Small intestine (tissue), 7 donors: ENCODE results near the gene LMBR1. TPM values are rescaled to one million over a fixed set of nuclear protein-coding genes. Genes with fewer than 3 reads are reported as not detected.
"Not testable (repeated sequence)": the region's sequence is repeated elsewhere in the genome, so short reads cannot be mapped to it uniquely, and the experiment has no call there.

Source experiments
- DNase-seq, 2 donors: peaks; one replicate each; pipeline versions ENCODE4 v3.0.0 to v3.0.0-alpha.2; 2013
- FAIRE-seq: peaks from 2 replicates; lab custom pipeline; 2012; peaks lifted over from hg19 to GRCh38; lab: Jason Lieb, UNC
- H3K27ac ChIP-seq, 3 donors: one replicate each; pipeline ENCODE4 v1.5.1; 2013; ENCODE audit warnings: low read length in 2 of 3, mild to moderate bottlenecking in 2 of 3, control low read depth in 1 of 3, inconsistent platforms in 1 of 3, low read depth in 1 of 3, moderate library complexity in 1 of 3
- H3K27me3 ChIP-seq, 3 donors: one replicate each; pipeline ENCODE4 v1.6.1; 2013; ENCODE audit warnings: low read length in 3 of 3, inconsistent platforms in 1 of 3; ENCODE audit not compliant: control insufficient read depth in 3 of 3, insufficient read depth in 3 of 3
- H3K36me3 ChIP-seq, 3 donors: one replicate each; pipeline ENCODE4 v1.6.1; 2013; ENCODE audit warnings: low read length in 3 of 3, inconsistent platforms in 1 of 3, low read depth in 1 of 3, mild to moderate bottlenecking in 1 of 3, moderate library complexity in 1 of 3; ENCODE audit not compliant: control insufficient read depth in 3 of 3, insufficient read depth in 2 of 3
- H3K4me1 ChIP-seq, 3 donors: one replicate each; pipeline ENCODE4 v1.6.1; 2013; ENCODE audit warnings: low read length in 2 of 3, inconsistent platforms in 1 of 3, low read depth in 1 of 3, mild to moderate bottlenecking in 1 of 3, moderate library complexity in 1 of 3; ENCODE audit not compliant: control insufficient read depth in 3 of 3, insufficient read depth in 2 of 3
- H3K4me3 ChIP-seq, 3 donors: one replicate each; pipeline ENCODE4 v1.5.1; 2013; ENCODE audit warnings: low read length in 3 of 3, control low read depth in 1 of 3, inconsistent platforms in 1 of 3, low read depth in 1 of 3, mild to moderate bottlenecking in 1 of 3, moderate library complexity in 1 of 3
- H3K9me3 ChIP-seq, 2 donors: one replicate each; pipeline ENCODE4 v1.6.1; 2013; ENCODE audit warnings: low read depth in 1 of 2, low read length in 1 of 2; ENCODE audit not compliant: control insufficient read depth in 2 of 2, insufficient read depth in 1 of 2
- WGBS, 3 donors: extraction: QIAGEN DNeasy Blood & Tissue Kit; methylation state at CpG; one replicate each; pipeline ENCODE4 v1.1.7; 2013; 5-methylcytosine and 5-hydroxymethylcytosine counted together
- polyA plus RNA-seq, 4 donors: library from polyadenylated mRNA; stranded (reverse) in 3 of 4; unstranded in 1 of 4; fragments of 200-250 nt in 3 of 4; fragments of 120-200 nt in 1 of 4; gene quantifications; one replicate each; pipeline versions ENCODE4 v1.2.1 to v1.2.3, GENCODE V29; 2013
- donor health status: healthy with polysubstance abuse.
- donor health status: control.
- donor health status: control.
- donor health status: Bipolar disorder and iron deficiency.
- donor health status: healthy.

Gene LMBR1
- polyA plus RNA-seq, 4 donors = 4.3 to 34.5 (median 11.9) TPM

DNA sequence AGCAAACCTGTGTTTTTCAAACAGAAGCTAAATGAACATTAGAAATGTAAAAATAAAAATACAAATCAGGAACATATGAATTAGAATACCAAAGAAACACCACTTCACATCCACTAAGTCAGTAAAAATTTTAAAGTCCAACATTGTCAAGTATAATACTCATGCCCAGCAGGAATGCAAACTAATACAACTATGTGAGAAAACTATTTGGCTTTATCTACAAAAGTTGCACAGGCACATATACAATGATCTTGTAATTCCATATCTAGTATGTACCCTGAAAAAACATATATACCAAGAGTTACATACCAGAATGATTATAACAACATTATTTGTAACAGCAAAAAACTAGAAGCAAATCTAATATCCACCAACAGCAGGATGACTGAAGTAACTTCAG, 161.3 kb downstream of the LMBR1 start:
- Histone ChIP-seq H3K27ac (no peak overlapping the region), H3K27me3 (no peaks in the 10 kb centered on the region), H3K4me1 (no peaks in the 10 kb centered on the region), H3K36me3 (peaks cover 3 to 7% (median 5%) of the 10 kb centered on the region in 3 donors), H3K4me3 (no peak overlapping the region), H3K9me3 (peaks cover 0 to 15% of the 10 kb centered on the region in 2 donors)
- no peak for FAIRE-seq
- DNase-seq = no peak

DNA sequence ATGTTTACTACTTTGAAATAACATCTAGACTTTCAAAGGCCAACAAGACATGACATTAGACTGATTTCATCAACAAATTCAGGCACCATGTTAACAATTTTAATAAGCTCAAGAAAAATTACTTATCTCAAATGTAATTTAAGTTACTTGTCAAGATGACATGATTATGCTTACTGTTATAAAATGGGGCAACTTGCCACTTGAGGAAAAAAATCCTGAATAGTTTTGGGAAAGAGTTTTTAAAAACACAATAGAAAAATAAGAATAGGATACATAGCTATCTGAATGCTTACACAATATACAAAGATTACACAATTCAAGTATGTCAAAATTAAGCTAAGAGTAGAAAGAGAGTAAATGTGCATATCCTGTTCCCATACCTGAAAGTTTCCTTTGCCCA, 167.0 kb downstream of the LMBR1 start:
- Histone ChIP-seq H3K36me3 (peaks cover 0 to 3% (median 0%) of the 10 kb centered on the region in 3 donors), H3K4me3 (no peak overlapping the region), H3K27ac (no peak overlapping the region), H3K4me1 (no peaks in the 10 kb centered on the region), H3K27me3 (no peaks in the 10 kb centered on the region), H3K9me3 (no peaks in the 10 kb centered on the region)
- no peak for FAIRE-seq
- DNase-seq = no peak

DNA sequence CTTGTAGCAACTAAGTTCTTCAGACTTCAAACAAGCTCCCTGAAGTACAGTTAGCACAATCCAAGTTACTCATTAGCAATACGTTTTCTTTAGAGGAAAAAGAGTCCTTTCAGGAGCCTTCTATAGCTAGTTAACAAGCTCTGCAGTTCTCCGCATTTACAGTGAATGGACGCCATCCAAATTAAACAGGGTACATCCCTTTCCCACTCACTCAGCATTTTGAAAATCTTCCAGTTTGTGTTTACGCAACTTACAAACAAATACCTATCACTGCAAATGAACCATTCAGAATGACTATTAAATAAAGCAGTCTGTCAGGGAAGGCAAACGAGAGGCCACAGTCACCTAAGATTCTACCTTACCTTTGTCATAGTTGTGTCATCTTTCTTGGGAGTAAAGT, 167.9 kb downstream of the LMBR1 start:
- H3K4me1 ChIP-seq = no peaks in the 10 kb centered on the region
- DNase-seq (no peak), FAIRE-seq (no peak)
- no peaks in the 10 kb centered on the region for H3K27me3 ChIP-seq
- H3K9me3 ChIP-seq = no peaks in the 10 kb centered on the region
- peaks cover 0 to 3% (median 0%) of the 10 kb centered on the region in 3 donors for H3K36me3 ChIP-seq
- H3K4me3 ChIP-seq = no peak overlapping the region
- 80 to 90% (median 87%) methylated on average over 5 of the region's 5 CpGs for WGBS, 3 donors
- no peak overlapping the region for H3K27ac ChIP-seq

DNA sequence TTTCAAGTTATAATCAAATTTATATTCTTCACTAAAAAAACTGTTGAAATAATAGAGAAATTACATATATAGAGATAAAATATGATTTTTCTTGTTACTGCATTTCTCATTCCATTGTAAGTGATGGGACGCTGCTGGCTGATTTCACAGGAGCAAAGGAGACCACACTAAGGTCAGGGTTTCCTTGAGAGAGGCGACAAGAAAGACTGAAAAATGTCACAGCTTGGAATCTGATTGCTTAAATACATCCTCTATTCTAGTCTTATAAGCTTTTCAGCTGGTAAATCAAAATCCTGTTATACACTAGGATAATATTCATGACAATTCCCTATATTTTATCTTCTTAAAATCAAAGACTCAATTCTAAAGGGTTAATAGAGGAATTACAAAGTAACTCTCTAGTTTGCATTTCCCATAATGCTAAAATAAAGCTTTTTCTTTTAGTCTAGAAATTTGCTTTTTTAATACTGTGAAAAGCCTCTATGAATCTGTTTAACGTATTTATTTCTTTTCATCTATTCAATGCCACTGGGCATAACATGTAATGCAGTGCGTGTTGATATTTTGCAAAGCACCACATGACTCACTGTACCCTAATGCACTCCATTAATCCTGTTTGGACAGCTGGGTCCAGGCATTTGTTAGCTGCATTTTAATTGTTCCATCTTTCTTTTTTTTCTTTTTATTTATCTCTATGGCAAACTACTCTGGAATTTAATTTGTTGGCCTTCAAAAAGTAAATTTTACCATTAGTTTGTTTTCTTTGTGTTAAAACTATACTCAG, 170.7 kb downstream of the LMBR1 start:
- no peak for FAIRE-seq
- 90 to 95% (median 94%) methylated on average over 4 of the region's 4 CpGs for WGBS, 3 donors

DNA sequence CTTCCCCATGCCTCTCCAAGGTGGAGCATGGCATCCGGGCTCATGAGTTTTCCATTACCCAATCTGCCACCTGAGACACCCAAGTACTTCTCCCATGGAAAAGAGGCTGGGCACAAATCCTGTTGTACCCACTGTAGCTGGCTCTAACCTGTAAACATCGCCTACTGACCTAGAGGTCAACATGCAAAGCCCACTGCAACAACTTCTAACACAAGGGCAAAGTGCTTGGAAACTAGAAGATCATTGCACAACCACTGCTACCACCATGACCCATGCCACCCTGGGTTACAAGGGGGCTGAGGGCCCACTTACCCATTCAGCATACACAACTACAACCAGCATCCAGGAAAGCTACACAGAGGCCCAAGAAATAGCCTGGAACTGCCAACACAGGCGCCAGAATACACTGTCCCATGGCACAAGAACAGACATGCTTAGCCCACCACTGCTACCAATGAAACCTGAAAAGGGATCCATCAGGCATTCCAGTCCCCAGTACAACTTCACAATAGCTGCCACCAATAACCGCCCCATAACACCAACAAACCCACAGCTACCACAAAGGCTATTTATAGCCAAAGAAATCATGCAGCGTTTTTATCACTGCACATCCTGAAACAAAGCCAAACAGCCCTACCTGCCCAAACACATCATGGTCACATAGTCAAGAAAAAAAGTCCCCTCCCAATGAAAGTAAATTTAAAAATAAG, 189.1 kb downstream of the LMBR1 start:
- FAIRE-seq (no peak), DNase-seq (no peak)
- Histone ChIP-seq H3K27ac (no peak overlapping the region), H3K9me3 (peaks cover 0 to 17% of the 10 kb centered on the region in 2 donors), H3K4me1 (no peaks in the 10 kb centered on the region), H3K36me3 (peaks cover 0 to 17% (median 2%) of the 10 kb centered on the region in 3 donors), H3K4me3 (no peak overlapping the region), H3K27me3 (no peaks in the 10 kb centered on the region)
- 74 to 89% (median 80%) methylated on average over 5 of the region's 5 CpGs for WGBS, 3 donors

More for the DNA sequence above, 170.7 kb downstream of the LMBR1 start:
- no peaks in the 10 kb centered on the region for H3K9me3 ChIP-seq
- no peaks in the 10 kb centered on the region for H3K27me3 ChIP-seq
- H3K36me3 ChIP-seq = peaks cover 0 to 3% (median under 1%) of the 10 kb centered on the region in 3 donors
- H3K4me1 ChIP-seq = no peaks in the 10 kb centered on the region
- H3K4me3 ChIP-seq = no peak overlapping the region
- no peak for DNase-seq
- H3K27ac ChIP-seq = no peak overlapping the region

DNA sequence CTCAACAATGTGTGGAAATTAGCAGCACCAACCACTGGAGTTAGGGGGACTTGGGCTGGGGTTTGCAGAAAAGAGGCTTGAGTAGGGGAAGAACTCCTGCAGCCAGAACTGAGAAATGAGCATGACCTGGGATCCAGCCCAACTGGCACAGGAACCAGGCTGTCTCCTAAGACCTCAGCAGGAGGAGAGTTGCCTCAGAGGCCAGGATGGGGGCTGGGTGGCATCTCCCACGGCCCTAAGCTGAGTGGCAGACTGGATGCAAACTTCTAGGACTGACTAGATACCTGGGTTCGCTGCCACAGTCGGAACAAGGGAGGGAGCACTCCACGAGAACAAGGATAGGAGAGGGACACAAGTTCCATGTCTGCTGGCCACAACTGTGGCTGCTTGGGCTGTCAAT, 189.8 kb downstream of the LMBR1 start:
- Histone ChIP-seq H3K27me3 (no peaks in the 10 kb centered on the region), H3K27ac (no peak overlapping the region), H3K9me3 (peaks cover 0 to 14% of the 10 kb centered on the region in 2 donors), H3K4me3 (no peak overlapping the region), H3K4me1 (no peaks in the 10 kb centered on the region), H3K36me3 (peaks cover 0 to 13% (median 2%) of the 10 kb centered on the region in 3 donors)
- FAIRE-seq = no peak
- DNase-seq = no peak
- 93 to 98% (median 94%) methylated on average over 4 of the region's 4 CpGs for WGBS, 3 donors

DNA sequence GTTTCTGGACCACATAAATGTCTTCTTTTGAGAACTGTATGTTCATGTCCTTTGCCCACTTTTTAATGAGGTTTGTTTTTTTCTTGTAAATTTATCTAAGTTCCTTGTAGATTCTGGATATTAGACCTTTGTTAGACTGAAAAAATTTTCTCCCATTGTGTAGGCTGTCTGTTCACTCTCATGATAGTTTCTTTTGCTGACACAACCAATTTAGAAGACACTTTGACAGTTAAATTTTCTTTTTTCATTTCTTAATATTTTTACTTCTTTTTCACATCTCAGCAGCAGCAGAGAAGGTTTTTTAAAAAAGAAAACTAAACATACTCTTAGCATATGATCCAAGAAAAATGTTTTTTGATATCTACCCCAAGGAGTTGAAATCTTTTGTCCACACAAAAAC, 190.6 kb downstream of the LMBR1 start:
- H3K27me3 ChIP-seq = no peaks in the 10 kb centered on the region
- no peak overlapping the region for H3K4me3 ChIP-seq
- no peak for DNase-seq
- H3K9me3 ChIP-seq = peaks cover 0 to 16% of the 10 kb centered on the region in 2 donors
- H3K27ac ChIP-seq = no peak overlapping the region
- H3K4me1 ChIP-seq = no peaks in the 10 kb centered on the region
- peaks cover 0 to 13% (median 2%) of the 10 kb centered on the region in 3 donors for H3K36me3 ChIP-seq
- no peak for FAIRE-seq

DNA sequence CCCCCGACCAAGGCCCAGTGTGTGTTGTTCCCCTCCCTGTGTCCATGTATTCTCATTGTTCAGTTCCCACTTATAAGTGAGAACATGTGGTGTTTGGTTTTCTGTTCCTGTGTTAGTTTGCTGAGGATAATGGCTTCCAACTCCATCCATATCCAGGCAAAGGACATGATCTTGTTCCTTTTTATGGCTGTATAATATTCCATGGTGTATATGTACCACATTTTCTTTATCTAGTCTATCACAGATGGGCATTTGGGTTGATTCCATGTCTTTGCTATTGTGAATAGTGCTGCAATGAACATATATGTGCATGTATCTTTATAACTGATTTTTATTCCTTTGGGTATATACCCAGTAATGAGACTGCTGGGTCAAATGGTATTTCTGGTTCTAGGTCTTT, 191.2 kb downstream of the LMBR1 start:
- not testable (repeated sequence) for H3K4me3 ChIP-seq, DNase-seq, FAIRE-seq, H3K27ac ChIP-seq, H3K4me1 ChIP-seq, H3K27me3 ChIP-seq
- peaks cover 0 to 13% (median 2%) of the 10 kb centered on the region in 3 donors for H3K36me3 ChIP-seq
- WGBS, 3 donors = 95 to 100% (median 100%) methylated on average over 1 of the region's 1 CpG
- peaks cover 0 to 22% of the 10 kb centered on the region in 2 donors for H3K9me3 ChIP-seq
